ENCODE data around the gene CCDC85A.

- no peak for TF ChIP-seq CTCF (IDR thresholded peaks at IDR 0.05)
- no peak for TF ChIP-seq POLR2A (IDR thresholded peaks at IDR 0.05)
Measured at GRCh38 chr2:56380861-56381260, 197.1 kb downstream of the CCDC85A start.

Data from esophagus squamous epithelium (tissue), 4 donors.